ENCODE results near the gene CASD1. TPM values are rescaled to one million over a fixed set of nuclear protein-coding genes. Genes with fewer than 3 reads are reported as not detected.

CASD1 gene
- total RNA-seq, 1 donor, result 18.7 TPM

- DNase-seq (ENCODE audit: low read depth), result peak; percentile 65
- no peak overlapping the region for H3K4me3 ChIP-seq (ENCODE audit: low read depth, low read length)
- TF ChIP-seq CTCF (IDR thresholded peaks at IDR 0.05; ENCODE audit: insufficient read depth, low read length), result no peak
Observed at GRCh38 chr7:94529516-94529915, 19.9 kb downstream of the CASD1 start.

GRCh38 chr7:94530109-94530508 is 20.5 kb downstream of the CASD1 start:
- TF ChIP-seq CTCF (IDR thresholded peaks at IDR 0.05; ENCODE audit: insufficient read depth, low read length), result no peak
- no peak overlapping the region for H3K4me3 ChIP-seq (ENCODE audit: low read depth, low read length)
- no peak for DNase-seq (ENCODE audit: low read depth)

- no peak for TF ChIP-seq CTCF (IDR thresholded peaks at IDR 0.05; ENCODE audit: insufficient read depth, low read length)
- H3K4me3 ChIP-seq (ENCODE audit: low read depth, low read length), result no peak overlapping the region
- DNase-seq (ENCODE audit: low read depth), result no peak
Observed at GRCh38 chr7:94532676-94533075, 23.1 kb downstream of the CASD1 start.

GRCh38 chr7:94540428-94540827 is 30.8 kb downstream of the CASD1 start:
- DNase-seq (ENCODE audit: low read depth), result peak; percentile 43
- H3K4me3 ChIP-seq (ENCODE audit: low read depth, low read length), result no peak overlapping the region
- no peak for TF ChIP-seq CTCF (IDR thresholded peaks at IDR 0.05; ENCODE audit: insufficient read depth, low read length)

- DNase-seq (ENCODE audit: low read depth), result no peak
- H3K4me3 ChIP-seq (ENCODE audit: low read depth, low read length), result no peak overlapping the region
- TF ChIP-seq CTCF (IDR thresholded peaks at IDR 0.05; ENCODE audit: insufficient read depth, low read length), result no peak
Observed at GRCh38 chr7:94547126-94547525, 37.5 kb downstream of the CASD1 start.

- no peak overlapping the region for H3K4me3 ChIP-seq (ENCODE audit: low read depth, low read length)
- no peak for DNase-seq (ENCODE audit: low read depth)
- no peak for TF ChIP-seq CTCF (IDR thresholded peaks at IDR 0.05; ENCODE audit: insufficient read depth, low read length)
Observed at GRCh38 chr7:94556028-94556427, 46.4 kb downstream of the CASD1 start.

GRCh38 chr7:94557215-94557614 is 47.6 kb downstream of the CASD1 start:
- no peak overlapping the region for H3K4me3 ChIP-seq (ENCODE audit: low read depth, low read length)

More at GRCh38 chr7:94557215-94557614, 47.6 kb downstream of the CASD1 start:
- DNase-seq (ENCODE audit: low read depth), result no peak
- no peak for TF ChIP-seq CTCF (IDR thresholded peaks at IDR 0.05; ENCODE audit: insufficient read depth, low read length)

All from fibroblast of the aortic adventitia (primary cell).